ELR (cell line): ENCODE data around the gene SLC6A8.
"Not testable (repeated sequence)": the region's sequence is repeated elsewhere in the genome, so short reads cannot be mapped to it uniquely, and the experiment has no call there.

Experiments used
- DNase-seq: peaks from one replicate; pipeline ENCODE4 v3.0.0-alpha.2; 2015; ENCODE audit warnings: low read depth

The SLC6A8 gene

GRCh38 chrX:153693216-153694086, 5.7 kb downstream of the SLC6A8 start:
- no peak for DNase-seq

GRCh38 chrX:153694256-153694655, 6.5 kb downstream of the SLC6A8 start:
- not testable (repeated sequence) for DNase-seq

- no peak for DNase-seq
Measured at GRCh38 chrX:153694687-153695270, 7.1 kb downstream of the SLC6A8 start.

GRCh38 chrX:153696100-153696499, 8.4 kb downstream of the SLC6A8 start:
- DNase-seq: no peak

- not testable (repeated sequence) for DNase-seq
Measured at GRCh38 chrX:153696538-153696937, 8.8 kb downstream of the SLC6A8 start.

GRCh38 chrX:153696986-153697722, 9.4 kb downstream of the SLC6A8 start:
- DNase-seq: peak; percentile 8

- DNase-seq: no peak
Measured at GRCh38 chrX:153697924-153698865, 10.5 kb downstream of the SLC6A8 start.

GRCh38 chrX:153699210-153699783, 11.6 kb downstream of the SLC6A8 start:
- not testable (repeated sequence) for DNase-seq

- not testable (repeated sequence) for DNase-seq
Measured at GRCh38 chrX:153699784-153700371, 12.2 kb downstream of the SLC6A8 start.

GRCh38 chrX:153700376-153700945, 12.7 kb downstream of the SLC6A8 start:
- DNase-seq: no peak

- no peak for DNase-seq
Measured at GRCh38 chrX:153700967-153701366, 13.2 kb downstream of the SLC6A8 start.

- DNase-seq: no peak
Measured at GRCh38 chrX:153701706-153702105, 14.0 kb downstream of the SLC6A8 start.

GRCh38 chrX:153702336-153703035, 14.8 kb downstream of the SLC6A8 start:
- no peak for DNase-seq

- no peak for DNase-seq
Measured at GRCh38 chrX:153703036-153703370, 15.3 kb downstream of the SLC6A8 start.

GRCh38 chrX:153704021-153704526, 16.3 kb downstream of the SLC6A8 start:
- DNase-seq: no peak

GRCh38 chrX:153704631-153705402, 17.1 kb downstream of the SLC6A8 start:
- DNase-seq: not testable (repeated sequence)

GRCh38 chrX:153705403-153706060, 17.8 kb downstream of the SLC6A8 start:
- not testable (repeated sequence) for DNase-seq

GRCh38 chrX:153706799-153707198, 19.1 kb downstream of the SLC6A8 start:
- DNase-seq: no peak
